Activated CD8-positive, alpha-beta T cell treated with anti-CD3 and anti-CD28 coated beads, Interleukin-2, amount 10 ng/mL, durations not matched to agents 7 days and 5 days (primary cell): ENCODE measurements around the gene MRPS21. TPM values are rescaled to one million over a fixed set of nuclear protein-coding genes. Genes with fewer than 3 reads are reported as not detected.
A peak's percentile ranks its signal among the peaks of the same experiment; 100 is the strongest.

Experiments used
- ATAC-seq: fragments of 150-1000 bp; cut with Tn5 transposase; one replicate; pipeline ENCODE4 v1.10.0; 2021; ENCODE audit warnings: moderate library complexity
- CTCF ChIA-PET: fragments of 350-600 bp; sonication (Branson Sonifier 250); formaldehyde crosslinking; loops from one replicate; lab custom pipeline; 2021; ENCODE audit warnings: antibody characterized with exemption; lab: Charles Lee
- POLR2A ChIA-PET: fragments of 350-600 bp; sonication (Branson Sonifier 250); formaldehyde crosslinking; loops from one replicate; lab custom pipeline; 2021; ENCODE audit warnings: antibody characterized with exemption; lab: Charles Lee
- DNase-seq: peaks from one replicate; pipeline ENCODE4 v3.0.0-alpha.2; 2020
- H3K27ac Mint-ChIP-seq: one replicate; pipeline ENCODE4 v1.8.0; 2021; ENCODE audit warnings: mild to moderate bottlenecking, mixed read lengths
- H3K27me3 Mint-ChIP-seq: one replicate; pipeline ENCODE4 v1.8.0; 2021; ENCODE audit warnings: low read depth, mixed read lengths
- H3K36me3 Mint-ChIP-seq: one replicate; pipeline ENCODE4 v1.8.0; 2021; ENCODE audit warnings: low read depth, mixed read lengths
- H3K4me1 Mint-ChIP-seq: one replicate; pipeline ENCODE4 v1.8.0; 2021; ENCODE audit warnings: low read depth, mixed read lengths
- H3K4me3 Mint-ChIP-seq: one replicate; pipeline ENCODE4 v1.8.0; 2021; ENCODE audit warnings: mild to moderate bottlenecking, mixed read lengths
- H3K9me3 Mint-ChIP-seq: one replicate; pipeline ENCODE4 v1.8.0; 2022; ENCODE audit warnings: mixed read lengths; ENCODE audit not compliant: insufficient read depth
- total RNA-seq, 2 experiments: library from RNA; stranded (reverse); gene quantifications; one replicate each; pipeline ENCODE4 v1.2.3, GENCODE V29; 2021

Gene MRPS21
- total RNA-seq, 2 experiments from 2014 or later, result 69.9 to 71.2 TPM

DNA sequence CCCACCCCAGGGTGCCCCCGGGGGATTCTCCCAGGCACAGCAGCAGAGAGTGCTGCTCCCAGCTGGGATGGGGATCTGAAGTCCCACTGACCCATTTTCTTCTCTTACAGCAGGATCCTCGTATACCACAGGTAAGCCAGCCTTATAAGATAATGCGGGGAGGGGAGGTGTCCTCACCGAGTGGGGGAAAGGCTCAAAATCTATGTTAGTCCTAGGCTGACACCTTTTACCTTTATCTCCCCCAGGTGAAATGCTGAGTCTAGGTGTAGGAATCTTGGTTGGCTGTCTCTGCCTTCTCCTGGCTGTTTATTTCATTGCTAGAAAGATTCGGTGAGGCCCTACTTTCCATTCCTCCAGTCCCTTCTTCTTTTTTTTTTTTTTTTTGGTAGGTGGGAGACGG is 30.1 kb upstream of the MRPS21 start:
- no peak overlapping the region for H3K27ac Mint-ChIP-seq
- peaks cover 29% of the 10 kb centered on the region for H3K4me1 Mint-ChIP-seq
- no peak overlapping the region for H3K4me3 Mint-ChIP-seq
- DNase-seq (no peak), ATAC-seq (no peak)
- ChIA-PET CTCF (interaction anchor here (2.4 kb wide), 1 partner anchor 18 kb away, joined by 9 read pairs; no protein-coding TSS in a partner anchor), POLR2A (interaction anchor here (1.0 to 1.6 kb wide), 2 partner anchors 9 to 27 kb away, joined by 3 to 4 read pairs; partner anchors contain the start of gene C1orf54)
- peaks cover 39% of the 10 kb centered on the region for H3K36me3 Mint-ChIP-seq
- no peaks in the 10 kb centered on the region for H3K9me3 Mint-ChIP-seq
- peaks cover 20% of the 10 kb centered on the region for H3K27me3 Mint-ChIP-seq

GRCh38 chr1:150267896-150268295 is 25.8 kb upstream of the MRPS21 start:
- H3K4me3 Mint-ChIP-seq, result peak overlapping the region; percentile 99
- peaks cover 41% of the 10 kb centered on the region for H3K4me1 Mint-ChIP-seq
- H3K36me3 Mint-ChIP-seq, result peaks cover 43% of the 10 kb centered on the region
- no peaks in the 10 kb centered on the region for H3K27me3 Mint-ChIP-seq
- ATAC-seq (no peak), DNase-seq (no peak)
- no peaks in the 10 kb centered on the region for H3K9me3 Mint-ChIP-seq
- CTCF ChIA-PET, result interaction anchor here (4.2 kb wide), 1 partner anchor 12 kb away, joined by 28 read pairs; the partner anchor contains the start of gene CA14
- H3K27ac Mint-ChIP-seq, result peak overlapping the region; percentile 98
- POLR2A ChIA-PET, result no interaction called here

- peak overlapping the region; percentile 98 for H3K27ac Mint-ChIP-seq
- peak overlapping the region; percentile 99 for H3K4me3 Mint-ChIP-seq
- no peaks in the 10 kb centered on the region for H3K9me3 Mint-ChIP-seq
- DNase-seq, result peak; percentile 58
- peaks cover 40% of the 10 kb centered on the region for H3K4me1 Mint-ChIP-seq
- H3K36me3 Mint-ChIP-seq, result peaks cover 43% of the 10 kb centered on the region
- POLR2A ChIA-PET, result interaction anchor here (1.2 to 2.2 kb wide), 6 partner anchors 10 to 382 kb away, joined by 4 to 8 read pairs (median 7); partner anchors contain the start of genes CIART and ENSA
- ATAC-seq, result peak; percentile 64
- CTCF ChIA-PET, result interaction anchor here (1.5 to 4.2 kb wide), 3 partner anchors 10 to 13 kb away, joined by 5 to 28 read pairs (median 14); partner anchors contain the start of gene CA14
- no peaks in the 10 kb centered on the region for H3K27me3 Mint-ChIP-seq
Observed at GRCh38 chr1:150268340-150268704, 25.3 kb upstream of the MRPS21 start.

GRCh38 chr1:150268705-150269403 is 24.8 kb upstream of the MRPS21 start, which contains the start of gene APH1A:
TSS of gene APH1A (minus strand) at chr1:150269016. CDS start at chr1:150268810, 206 bp downstream.
- H3K4me1 Mint-ChIP-seq, result peaks cover 40% of the 10 kb centered on the region
- peaks cover 43% of the 10 kb centered on the region for H3K36me3 Mint-ChIP-seq
- ChIA-PET POLR2A (interaction anchor here (0.6 to 2.2 kb wide), 12 partner anchors 10 to 737 kb away, joined by 3 to 8 read pairs (median 4); partner anchors contain the start of genes ANP32E, CIART, ENSA and RPRD2), CTCF (interaction anchor here (0.6 to 4.2 kb wide), 6 partner anchors 9 to 360 kb away, joined by 3 to 28 read pairs (median 4); partner anchors contain the start of genes CA14 and ENSA)
- H3K27ac Mint-ChIP-seq, result peak within 1 kb of the TSS; percentile 98
- H3K9me3 Mint-ChIP-seq, result no peaks in the 10 kb centered on the region
- peak within 1 kb of the TSS; percentile 99 for H3K4me3 Mint-ChIP-seq
- ATAC-seq (peak; percentile 96), DNase-seq (peak; percentile 97)
- H3K27me3 Mint-ChIP-seq, result no peaks in the 10 kb centered on the region

DNA sequence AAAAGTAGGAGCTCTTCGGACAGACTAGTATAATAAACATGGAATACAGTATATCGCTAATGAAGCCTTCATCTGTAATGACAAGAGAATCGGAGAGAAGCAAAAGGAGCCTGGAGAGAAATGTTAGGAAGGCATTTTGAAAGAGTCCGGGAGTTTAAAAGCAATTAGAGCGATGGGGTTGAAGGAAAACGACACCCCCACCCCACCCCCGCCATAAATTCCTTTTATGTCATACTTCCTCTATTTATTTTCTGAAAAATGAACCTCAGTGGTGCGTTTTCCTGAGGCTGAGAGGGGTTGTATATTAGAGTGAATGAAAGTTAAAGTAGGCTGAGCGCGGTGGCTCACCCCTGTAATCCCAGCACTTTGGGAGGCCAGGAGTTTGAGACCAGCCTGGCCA is 24.2 kb upstream of the MRPS21 start:
- H3K4me3 Mint-ChIP-seq, result peak overlapping the region; percentile 99
- POLR2A ChIA-PET, result interaction anchor here (0.6 to 2.2 kb wide), 12 partner anchors 9 to 737 kb away, joined by 3 to 8 read pairs (median 4); partner anchors contain the start of genes ANP32E, CIART, ENSA and RPRD2
- peaks cover 40% of the 10 kb centered on the region for H3K4me1 Mint-ChIP-seq
- DNase-seq, result no peak
- no peaks in the 10 kb centered on the region for H3K9me3 Mint-ChIP-seq
- H3K27me3 Mint-ChIP-seq, result no peaks in the 10 kb centered on the region
- CTCF ChIA-PET, result interaction anchor here (0.6 to 4.2 kb wide), 6 partner anchors 9 to 360 kb away, joined by 3 to 28 read pairs (median 4); partner anchors contain the start of genes CA14 and ENSA
- peak overlapping the region; percentile 98 for H3K27ac Mint-ChIP-seq
- peaks cover 42% of the 10 kb centered on the region for H3K36me3 Mint-ChIP-seq
- ATAC-seq, result no peak

DNA sequence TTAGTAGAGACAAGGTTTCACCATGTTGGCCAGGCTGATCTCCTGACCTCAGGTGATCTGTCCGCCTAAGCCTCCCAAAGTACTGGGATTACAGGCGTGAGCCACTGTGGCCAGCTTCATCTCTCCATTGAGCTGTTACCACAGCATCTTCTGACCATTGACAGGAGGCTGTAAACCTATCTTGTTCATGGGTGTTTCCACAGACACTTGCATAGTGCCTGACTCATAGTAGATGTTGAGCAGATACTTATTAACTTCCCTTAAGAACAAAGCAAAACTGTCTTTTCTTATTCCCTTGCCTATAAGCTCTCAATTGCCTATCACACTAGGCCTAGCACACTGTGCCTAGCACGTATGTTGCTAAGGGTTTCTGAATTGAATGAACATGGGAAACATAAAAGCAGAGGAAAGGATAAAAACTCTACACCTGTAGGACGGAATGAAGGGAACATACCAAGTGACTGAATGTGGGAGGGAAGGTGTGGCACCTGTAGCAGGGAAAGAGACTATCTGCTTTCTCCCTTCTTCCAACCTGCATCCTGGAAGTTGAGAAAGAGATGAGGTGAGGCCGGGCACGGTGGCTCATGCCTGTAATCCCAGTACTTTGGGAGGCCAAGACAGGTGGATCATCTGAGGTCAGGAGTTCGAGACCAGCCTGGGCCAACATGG is 22.2 kb upstream of the MRPS21 start:
- CTCF ChIA-PET, result interaction anchor here (0.9 to 4.2 kb wide), 4 partner anchors 10 to 15 kb away, joined by 4 to 34 read pairs (median 21); partner anchors contain the start of gene CA14
- no peaks in the 10 kb centered on the region for H3K9me3 Mint-ChIP-seq

GRCh38 chr1:150273311-150273710 is 20.4 kb upstream of the MRPS21 start:
- peaks cover 12% of the 10 kb centered on the region for H3K4me1 Mint-ChIP-seq
- no peaks in the 10 kb centered on the region for H3K27me3 Mint-ChIP-seq
- H3K4me3 Mint-ChIP-seq, result no peak overlapping the region
- ChIA-PET POLR2A (no interaction called here), CTCF (interaction anchor here (2.4 kb wide), 1 partner anchor 17 kb away, joined by 34 read pairs; the partner anchor contains the start of gene CA14)
- no peaks in the 10 kb centered on the region for H3K9me3 Mint-ChIP-seq
- DNase-seq (no peak), ATAC-seq (no peak)
- no peak overlapping the region for H3K27ac Mint-ChIP-seq
- H3K36me3 Mint-ChIP-seq, result peaks cover 6% of the 10 kb centered on the region

More for the DNA sequence above, 22.2 kb upstream of the MRPS21 start:
- DNase-seq, result no peak
- Mint-ChIP-seq H3K36me3 (peaks cover 23% of the 10 kb centered on the region), H3K27me3 (no peaks in the 10 kb centered on the region), H3K4me1 (peaks cover 30% of the 10 kb centered on the region), H3K27ac (no peak overlapping the region), H3K4me3 (no peak overlapping the region)
- POLR2A ChIA-PET, result interaction anchor here (1.2 to 1.3 kb wide), 2 partner anchors 37 to 344 kb away, joined by 3 read pairs; partner anchors contain the start of gene SF3B4
- ATAC-seq, result no peak

GRCh38 chr1:150280138-150280707 is 13.4 kb upstream of the MRPS21 start:
- Mint-ChIP-seq H3K27ac (no peak overlapping the region), H3K4me1 (peaks cover 24% of the 10 kb centered on the region), H3K36me3 (peaks cover 2% of the 10 kb centered on the region), H3K27me3 (peaks cover 11% of the 10 kb centered on the region), H3K9me3 (no peaks in the 10 kb centered on the region), H3K4me3 (no peak overlapping the region)
- no peak for ATAC-seq
- ChIA-PET POLR2A (no interaction called here), CTCF (interaction anchor here (1.4 to 6.1 kb wide), 3 partner anchors 18 to 28 kb away, joined by 7 to 92 read pairs (median 9); partner anchors contain the start of gene CA14)
- no peak for DNase-seq

DNA sequence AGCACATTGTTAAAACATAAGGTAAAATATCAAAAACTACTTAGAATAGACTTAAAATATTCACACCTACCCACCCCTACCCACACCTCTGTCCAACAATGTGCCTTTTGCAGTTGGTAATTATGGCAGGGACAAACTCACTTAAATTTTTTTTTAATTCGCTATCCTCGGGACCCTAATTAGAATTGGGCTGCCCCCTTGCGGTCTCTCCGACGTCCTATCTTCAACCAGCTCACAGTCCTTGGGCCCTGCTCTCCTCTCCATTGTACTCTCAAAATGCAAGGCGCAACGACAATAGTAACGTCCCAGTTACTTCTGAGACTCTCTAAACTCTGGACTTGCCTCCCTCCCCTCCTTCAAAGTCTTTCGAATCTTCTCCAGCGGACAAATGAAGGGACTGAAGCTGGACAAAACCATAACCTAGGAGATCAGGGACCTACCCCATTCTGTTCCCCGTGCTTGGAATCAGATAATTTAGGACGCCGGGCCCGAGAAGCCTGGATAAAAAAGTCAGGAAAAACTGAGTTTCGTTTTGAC is 12.4 kb upstream of the MRPS21 start:
- Mint-ChIP-seq H3K9me3 (no peaks in the 10 kb centered on the region), H3K4me3 (peak overlapping the region; percentile 71), H3K36me3 (peaks cover 2% of the 10 kb centered on the region), H3K27me3 (peaks cover 11% of the 10 kb centered on the region), H3K4me1 (peaks cover 24% of the 10 kb centered on the region), H3K27ac (peak overlapping the region; percentile 80)
- ChIA-PET CTCF (interaction anchor here (0.7 to 6.1 kb wide), 9 partner anchors 9 to 235 kb away, joined by 3 to 92 read pairs (median 7); partner anchors contain the start of genes APH1A, CA14 and RPRD2), POLR2A (interaction anchor here (0.5 to 1.3 kb wide), 5 partner anchors 12 to 282 kb away, joined by 3 to 5 read pairs (median 3); partner anchors contain the start of gene APH1A)
- ATAC-seq (peak; percentile 60), DNase-seq (peak; percentile 74)

DNA sequence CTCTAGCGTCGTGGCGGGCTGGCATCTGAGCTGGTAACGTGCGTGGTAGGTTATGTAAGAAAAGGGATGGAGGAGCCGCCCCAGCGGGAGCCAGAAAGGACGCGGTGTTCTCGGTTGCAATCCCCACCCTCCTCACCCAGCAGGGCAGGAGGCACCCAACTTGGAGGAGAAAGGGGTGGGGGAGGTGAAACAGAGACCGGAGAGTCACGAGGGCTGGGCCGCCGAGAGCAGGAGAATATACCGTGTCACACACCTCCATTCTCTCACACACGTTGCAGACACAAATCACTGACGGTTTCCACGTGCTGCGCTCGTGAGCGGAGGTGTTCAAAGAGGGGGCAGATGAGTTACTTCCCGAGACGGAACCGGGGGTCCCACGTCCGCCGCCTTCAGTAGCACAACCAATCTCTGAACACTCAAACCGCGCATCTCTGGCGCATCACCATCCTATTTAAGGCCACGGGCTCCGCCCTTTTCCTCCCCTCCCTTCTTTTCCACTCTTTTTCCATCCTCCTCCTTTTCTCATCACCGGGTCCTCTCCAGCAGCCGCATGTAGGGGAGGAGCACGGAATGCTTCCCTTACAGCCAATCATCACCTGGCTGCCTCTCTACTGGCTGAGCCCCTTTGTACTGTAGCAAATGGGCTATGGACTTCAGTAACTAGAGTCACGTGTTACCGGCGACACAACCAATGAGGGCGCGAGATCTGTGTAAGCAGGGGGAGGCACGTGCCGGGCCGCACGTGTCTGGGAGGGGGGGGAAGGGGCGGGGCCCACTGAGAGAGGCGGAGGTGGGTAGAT is 11.7 kb upstream of the MRPS21 start, which contains the start of gene CIART:
Gene CIART, plus strand, starts transcription at position 797 of the 800 bp plus-strand sequence. CDS start 714 bp downstream, outside the sequence.
- Mint-ChIP-seq H3K27ac (peak within 1 kb of the TSS; percentile 80), H3K27me3 (peaks cover 11% of the 10 kb centered on the region), H3K9me3 (no peaks in the 10 kb centered on the region), H3K36me3 (peaks cover 2% of the 10 kb centered on the region), H3K4me1 (peaks cover 24% of the 10 kb centered on the region), H3K4me3 (peak within 1 kb of the TSS; percentile 71)
- POLR2A ChIA-PET, result interaction anchor here (0.6 to 1.3 kb wide), 4 partner anchors 13 to 261 kb away, joined by 3 to 5 read pairs (median 4); partner anchors contain the start of gene APH1A
- CTCF ChIA-PET, result interaction anchor here (0.7 to 6.1 kb wide), 9 partner anchors 9 to 235 kb away, joined by 3 to 92 read pairs (median 7); partner anchors contain the start of genes APH1A, CA14 and RPRD2
- ATAC-seq (peak; percentile 92), DNase-seq (peak; percentile 83)
